GM12878 (cell line): Measurements from ENCODE around the gene IFT88. TPM values are rescaled to one million over a fixed set of nuclear protein-coding genes. Genes with fewer than 3 reads are reported as not detected.

Source experiments
- ATAC-seq: fragments of 200-7000 bp; cut with Tn5 transposase; 3 replicates; pipeline ENCODE4 v1.9.1; 2020; ENCODE audit warnings: mild to moderate bottlenecking, moderate library complexity
- BruUV-seq: library from RNA; stranded (reverse); fragments of 400-500 nt; replicated peaks from 2 replicates; lab custom pipeline; 2021; lab: Mats Ljungman, UMichigan
- CTCF ChIA-PET: fragments of 300-600 bp; sonication (Branson Sonifier 250); formaldehyde crosslinking; extraction: SDS; loops from one replicate; lab custom pipeline; 2021; ENCODE audit warnings: inconsistent platforms; lab: Yijun Ruan, JAX
- POLR2A ChIA-PET: fragments of 350-600 bp; formaldehyde crosslinking; extraction: SDS; loops from one replicate; lab custom pipeline; 2021; ENCODE audit warnings: inconsistent platforms; lab: Charles Lee
- RAD21 ChIA-PET: fragments of 300-600 bp; sonication (Branson Sonifier 250); formaldehyde crosslinking; loops from one replicate; lab custom pipeline; 2023; ENCODE audit warnings: antibody characterized with exemption; ENCODE audit not compliant: unreplicated experiment; lab: Charles Lee
- SMC1A ChIA-PET: fragments of 300-600 bp; sonication (Branson Sonifier 250); formaldehyde crosslinking; loops from one replicate; lab custom pipeline; 2023; ENCODE audit not compliant: unreplicated experiment, uncharacterized antibody; lab: Charles Lee
- DNase-seq: peaks from one replicate; pipeline ENCODE4 v3.0.0-alpha.2; 2011; ENCODE audit warnings: low read depth, low spot score
- FAIRE-seq: peaks from 3 replicates; lab custom pipeline; 2011; peaks lifted over from hg19 to GRCh38; lab: Jason Lieb, UNC
- H2AFZ ChIP-seq: 2 replicates; pipeline ENCODE4 v1.6.0; 2011; ENCODE audit warnings: low read depth, low read length, control low read depth; ENCODE audit not compliant: control insufficient read depth
- H3K27ac ChIP-seq: 2 replicates; pipeline ENCODE4 v1.5.1; 2011; ENCODE audit warnings: control low read depth; ENCODE audit not compliant: control insufficient read depth, insufficient read depth
- H3K27me3 ChIP-seq, 2 experiments: replicated peaks in 1 of 2; 2 replicates each; pipeline versions ENCODE4 v1.6.0 to v1.6.1; 2011; ENCODE audit warnings: low read length in 1 of 2; ENCODE audit not compliant: control insufficient read depth in 2 of 2, insufficient read depth in 2 of 2
- H3K36me3 ChIP-seq, 2 experiments: 2 replicates each; pipeline ENCODE4 v1.5.1; 2011; ENCODE audit warnings: low read length in 1 of 2; ENCODE audit not compliant: control insufficient read depth in 2 of 2, insufficient read depth in 2 of 2
- H3K4me1 ChIP-seq: 2 replicates; pipeline ENCODE4 v1.6.1; 2011; ENCODE audit warnings: mild to moderate bottlenecking, low read length, moderate library complexity, mixed read lengths; ENCODE audit not compliant: control insufficient read depth, insufficient read depth
- H3K4me2 ChIP-seq: 2 replicates; pipeline ENCODE4 v1.6.0; 2011; ENCODE audit warnings: control low read depth; ENCODE audit not compliant: control insufficient read depth, insufficient read depth
- H3K4me3 ChIP-seq: fragments of 200-600 bp; sonication (generic); 2 replicates; pipeline ENCODE4 v1.5.1; 2016
- H3K79me2 ChIP-seq: 2 replicates; pipeline ENCODE4 v1.6.0; 2011; ENCODE audit warnings: low read length; ENCODE audit not compliant: control insufficient read depth, insufficient read depth
- H3K9ac ChIP-seq: 2 replicates; pipeline ENCODE4 v1.8.0; 2011; ENCODE audit warnings: low read length, control low read depth, mixed read lengths; ENCODE audit not compliant: control insufficient read depth, insufficient read depth
- H3K9me3 ChIP-seq: replicated peaks from 3 replicates; pipeline ENCODE4 v1.5.1; 2011; ENCODE audit warnings: mild to moderate bottlenecking, low read length; ENCODE audit not compliant: control insufficient read depth, insufficient read depth
- H4K20me1 ChIP-seq: 2 replicates; pipeline ENCODE4 v1.6.0; 2011; ENCODE audit not compliant: control insufficient read depth, insufficient read depth
- CBX5 ChIP-seq: sonication (generic); IDR thresholded peaks from 2 replicates; pipeline ENCODE4 v1.6.1; 2016; ENCODE audit warnings: low read depth, moderate library complexity, mild to moderate bottlenecking, inconsistent platforms
- NRF1 ChIP-seq: conservative IDR thresholded peaks from 2 replicates; pipeline ENCODE4 v1.6.1; 2011; ENCODE audit warnings: mild to moderate bottlenecking, low read depth, low read length, improper control_type of control experiment
- POU2F2 ChIP-seq: IDR thresholded peaks from 3 replicates; pipeline ENCODE4 v1.6.1; 2011; ENCODE audit warnings: low read depth, mild to moderate bottlenecking, low read length, borderline replicate concordance
- RAD21 ChIP-seq: IDR thresholded peaks from 2 replicates; pipeline ENCODE4 v1.6.1; 2011; ENCODE audit warnings: mild to moderate bottlenecking, low read depth, low read length, moderate library complexity; ENCODE audit not compliant: insufficient read depth
- RELA ChIP-seq: fragments of 450-650 bp; IDR thresholded peaks from 2 replicates; pipeline ENCODE4 v1.8.0; 2014; ENCODE audit warnings: borderline replicate concordance; ENCODE audit not compliant: partially characterized antibody
- SMC3 ChIP-seq: IDR thresholded peaks from 2 replicates; pipeline ENCODE4 v1.6.1; 2011; ENCODE audit warnings: low read length, improper control_type of control experiment, borderline replicate concordance
- WGBS: methylation state at CpG from one replicate; pipeline ENCODE4 v1.1.6; 2016; ENCODE audit warnings: low lambda C conversion rate; ENCODE audit not compliant: insufficient replicate concordance, insufficient coverage; ENCODE audit errors: missing lambda C conversion rate; 5-methylcytosine and 5-hydroxymethylcytosine counted together
- in situ Hi-C: fragments of 300-500 bp; cut with MboI; formaldehyde crosslinking; loops from 9 replicates; pipeline ENCODE4 v1.14.3; 2018; ENCODE audit warnings: mixed read lengths
- intact Hi-C: fragments of 100-400 bp; cut with micrococcal nuclease; formaldehyde crosslinking; loops from one replicate; pipeline ENCODE4 v1.14.2; 2022; ENCODE audit not compliant: unreplicated experiment
- polyA plus RNA-seq, 11 experiments: library from polyadenylated mRNA; depleted of rRNA in 4 of 11; unstranded in 6 of 11; stranded (reverse) in 5 of 11; fragments of >200 nt; fragmentation: Nextera tagmentation in 4 of 11; fragmentation: Illumina TruSeq in 1 of 11; extraction: Ambion mirVana in 4 of 11; extraction: Trizol in 1 of 11; gene quantifications; 1 replicate in 1 of 11; 2 replicates in 10 of 11; pipeline versions ENCODE4 v1.2.1 to v1.2.3, GENCODE V29; 2011 to 2016; ENCODE audit warnings: inconsistent platforms in 2 of 11, missing spikeins in 2 of 11, low read depth in 1 of 11
- total RNA-seq, 4 experiments: library from RNA; depleted of rRNA in 3 of 4; stranded (reverse); fragments of >200 nt in 3 of 4; fragmentation: Illumina TruSeq in 1 of 4; extraction: Trizol in 1 of 4; gene quantifications; 2 replicates each; pipeline versions ENCODE4 v1.2.1 to v1.2.3, GENCODE V29; 2013 to 2021
- TF ChIP-seq, protein P1 (sequence below): fragments of 450-650 bp; IDR thresholded peaks from 2 replicates; pipeline ENCODE4 v1.6.1; 2017; ENCODE audit warnings: low read depth, mild to moderate bottlenecking, moderate library complexity
- TF ChIP-seq, protein P2 (sequence below): fragments of 450-650 bp; IDR thresholded peaks from 2 replicates; pipeline ENCODE4 v1.6.1; 2017; ENCODE audit warnings: mild to moderate bottlenecking

IFT88 gene
- total and polyA plus RNA-seq, 10 of the 15 experiments (the other 5 are each of a cell fraction or from before 2014, with no cell fraction given), result 2.9 to 5.6 (median 4.1) TPM

DNA sequence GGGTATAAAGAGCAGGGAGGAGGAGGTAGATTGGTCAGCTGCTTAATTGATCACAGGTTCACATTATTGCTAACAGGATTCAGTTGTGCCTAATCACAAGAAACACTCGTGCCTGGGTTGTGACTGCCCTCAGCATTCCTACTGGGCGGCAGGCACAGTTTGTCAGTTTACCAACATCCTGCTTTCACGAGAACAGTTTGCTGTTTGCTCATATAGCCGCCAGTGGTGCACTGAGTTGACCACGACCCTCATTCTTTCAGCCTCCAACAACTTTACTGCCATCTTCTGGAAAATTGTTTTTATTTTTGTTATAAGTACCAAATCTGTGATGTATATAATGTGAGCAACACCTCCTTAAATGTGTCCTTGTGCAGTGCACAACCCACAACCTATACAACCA is 16.2 kb upstream of the IFT88 start:
- Histone ChIP-seq H3K9ac (no peak overlapping the region), H3K4me2 (no peak overlapping the region), H3K79me2 (no peaks in the 10 kb centered on the region), H2AFZ (no peak overlapping the region), H3K4me1 (no peaks in the 10 kb centered on the region), H3K27ac (no peak overlapping the region), H3K9me3 (no peaks in the 10 kb centered on the region), H4K20me1 (no peaks in the 10 kb centered on the region), H3K27me3 (no peaks in the 10 kb centered on the region), H3K36me3 (no peaks in the 10 kb centered on the region), H3K4me3 (no peak overlapping the region)
- no peak for ATAC-seq
- peak; percentile 32; the same call in 1 of the 2 replicates for TF ChIP-seq RAD21
- TF ChIP-seq SMC3, result peak; percentile 19; the same call in 1 of the 2 replicates
- no peak for TF ChIP-seq POU2F2
- no peak for TF ChIP-seq CBX5
- TF ChIP-seq, protein P1, sequence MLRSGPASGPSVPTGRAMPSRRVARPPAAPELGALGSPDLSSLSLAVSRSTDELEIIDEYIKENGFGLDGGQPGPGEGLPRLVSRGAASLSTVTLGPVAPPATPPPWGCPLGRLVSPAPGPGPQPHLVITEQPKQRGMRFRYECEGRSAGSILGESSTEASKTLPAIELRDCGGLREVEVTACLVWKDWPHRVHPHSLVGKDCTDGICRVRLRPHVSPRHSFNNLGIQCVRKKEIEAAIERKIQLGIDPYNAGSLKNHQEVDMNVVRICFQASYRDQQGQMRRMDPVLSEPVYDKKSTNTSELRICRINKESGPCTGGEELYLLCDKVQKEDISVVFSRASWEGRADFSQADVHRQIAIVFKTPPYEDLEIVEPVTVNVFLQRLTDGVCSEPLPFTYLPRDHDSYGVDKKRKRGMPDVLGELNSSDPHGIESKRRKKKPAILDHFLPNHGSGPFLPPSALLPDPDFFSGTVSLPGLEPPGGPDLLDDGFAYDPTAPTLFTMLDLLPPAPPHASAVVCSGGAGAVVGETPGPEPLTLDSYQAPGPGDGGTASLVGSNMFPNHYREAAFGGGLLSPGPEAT, result no peak
- no peak for TF ChIP-seq NRF1
- no peak for TF ChIP-seq RELA
- TF ChIP-seq, protein P2, sequence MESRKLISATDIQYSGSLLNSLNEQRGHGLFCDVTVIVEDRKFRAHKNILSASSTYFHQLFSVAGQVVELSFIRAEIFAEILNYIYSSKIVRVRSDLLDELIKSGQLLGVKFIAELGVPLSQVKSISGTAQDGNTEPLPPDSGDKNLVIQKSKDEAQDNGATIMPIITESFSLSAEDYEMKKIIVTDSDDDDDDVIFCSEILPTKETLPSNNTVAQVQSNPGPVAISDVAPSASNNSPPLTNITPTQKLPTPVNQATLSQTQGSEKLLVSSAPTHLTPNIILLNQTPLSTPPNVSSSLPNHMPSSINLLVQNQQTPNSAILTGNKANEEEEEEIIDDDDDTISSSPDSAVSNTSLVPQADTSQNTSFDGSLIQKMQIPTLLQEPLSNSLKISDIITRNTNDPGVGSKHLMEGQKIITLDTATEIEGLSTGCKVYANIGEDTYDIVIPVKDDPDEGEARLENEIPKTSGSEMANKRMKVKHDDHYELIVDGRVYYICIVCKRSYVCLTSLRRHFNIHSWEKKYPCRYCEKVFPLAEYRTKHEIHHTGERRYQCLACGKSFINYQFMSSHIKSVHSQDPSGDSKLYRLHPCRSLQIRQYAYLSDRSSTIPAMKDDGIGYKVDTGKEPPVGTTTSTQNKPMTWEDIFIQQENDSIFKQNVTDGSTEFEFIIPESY, result no peak
- RAD21 ChIA-PET, result interaction anchor here (0.8 to 1.3 kb wide), 2 partner anchors 22 to 54 kb away, joined by 3 to 4 read pairs; no protein-coding TSS in a partner anchor
- CTCF ChIA-PET, result interaction anchor here (0.7 to 1.3 kb wide), 5 partner anchors 42 to 353 kb away, joined by 3 to 7 read pairs (median 3); no protein-coding TSS in a partner anchor
- in situ Hi-C loops, result no loop called here
- POLR2A ChIA-PET, result no interaction called here
- peak; percentile 35 for FAIRE-seq
- no peak for DNase-seq
- BruUV-seq, result no TSS peak
- SMC1A ChIA-PET, result no interaction called here
- intact Hi-C loops, result loop anchor here (5.0 kb wide), 1 partner anchor 53 kb away; no protein-coding TSS in a partner anchor
- 29% methylated on average over 5 of the region's 5 CpGs for WGBS
